ENCODE results near the gene RPL7A.

GRCh38 chr9:133354766-133355165 lies 6.7 kb downstream of the RPL7A start:
- no peak for TF ChIP-seq CTCF (IDR thresholded peaks at IDR 0.05)
- no peak for TF ChIP-seq POLR2A (IDR thresholded peaks at IDR 0.05)
- no peak for TF ChIP-seq POLR2AphosphoS5 (IDR thresholded peaks at IDR 0.05)
